HCT116 (cell line): ENCODE measurements around the gene COPB1. TPM values are rescaled to one million over a fixed set of nuclear protein-coding genes. Genes with fewer than 3 reads are reported as not detected.
A peak's percentile ranks its signal among the peaks of the same experiment; 100 is the strongest.

Experiments
- ATAC-seq: fragments of 200-7000 bp; cut with Tn5 transposase; 2 replicates; pipeline ENCODE4 v1.9.1; 2020; ENCODE audit warnings: mild to moderate bottlenecking, moderate library complexity
- BruUV-seq: library from RNA; stranded (reverse); fragments of 400-500 nt; replicated peaks from 2 replicates; lab custom pipeline; 2021; lab: Mats Ljungman, UMichigan
- CTCF ChIA-PET: fragments of 300-600 bp; sonication (Branson Sonifier 250); formaldehyde crosslinking; loops from one replicate; lab custom pipeline; 2021; ENCODE audit warnings: antibody characterized with exemption; lab: Charles Lee
- POLR2A ChIA-PET: fragments of 300-600, 350-600 bp; sonication (Branson Sonifier 250); formaldehyde crosslinking; loops from one replicate; lab custom pipeline; 2021; ENCODE audit warnings: antibody characterized with exemption; lab: Charles Lee
- RAD21 ChIA-PET, 2 experiments: fragments of 300-600 bp; sonication (Branson Sonifier 250); formaldehyde crosslinking; loops; one replicate each; lab custom pipeline; 2023; ENCODE audit warnings: low total read pairs in 2 of 2; ENCODE audit not compliant: uncharacterized antibody in 2 of 2, unreplicated experiment in 2 of 2, low non-redundant PET in 1 of 2; lab: Charles Lee
- DNase-seq: peaks from one replicate; pipeline ENCODE4 v3.0.0-alpha.2; 2010; ENCODE audit warnings: low read depth, low spot score
- H2AFZ ChIP-seq: fragments of 200-600 bp; shearing (Covaris generic), sonication (generic); 2 replicates; pipeline ENCODE4 v1.6.1; 2017; ENCODE audit warnings: low read depth, mixed run types, mixed read lengths, antibody characterized with exemption, low read length; ENCODE audit not compliant: poor library complexity, severe bottlenecking
- H3K27ac ChIP-seq: 2 replicates; pipeline ENCODE4 v1.5.1; 2012; ENCODE audit warnings: low read depth, low read length
- H3K27me3 ChIP-seq: fragments of 200-600 bp; sonication (generic); 2 replicates; pipeline ENCODE4 v1.6.1; 2016; ENCODE audit warnings: mixed run types, low read length, mixed read lengths; ENCODE audit not compliant: insufficient read depth
- H3K36me3 ChIP-seq, 2 experiments: fragments of 200-500 bp in 1 of 2; fragments of 200-600 bp in 1 of 2; sonication (Bioruptor generic) in 1 of 2; sonication (generic) in 1 of 2; 2 replicates each; pipeline versions ENCODE4 v1.5.1 to v1.6.1; 2014 to 2016; ENCODE audit warnings: low read length in 2 of 2, inconsistent platforms in 1 of 2, mixed read lengths in 1 of 2, mixed run types in 1 of 2; ENCODE audit not compliant: insufficient read depth in 2 of 2, control insufficient read depth in 1 of 2
- H3K4me1 ChIP-seq, 2 experiments: fragments of 200-600 bp in 1 of 2; sonication (generic) in 1 of 2; 2 replicates each; pipeline versions ENCODE4 v1.5.1 to v1.6.1; 2012 to 2017; ENCODE audit warnings: low read length in 2 of 2, inconsistent platforms in 1 of 2, mild to moderate bottlenecking in 1 of 2, mixed read lengths in 1 of 2, mixed run types in 1 of 2, moderate library complexity in 1 of 2; ENCODE audit not compliant: insufficient read depth in 2 of 2, control insufficient read depth in 1 of 2
- H3K4me2 ChIP-seq: fragments of 200-600 bp; sonication (generic); 2 replicates; pipeline ENCODE4 v1.6.1; 2017; ENCODE audit warnings: mixed run types, low read length, mixed read lengths
- H3K4me3 ChIP-seq, 2 experiments: fragments of 200-600 bp in 1 of 2; sonication (generic) in 1 of 2; replicated peaks in 1 of 2; 2 replicates each; pipeline ENCODE4 v1.5.1; 2011 to 2016; ENCODE audit warnings: low read length in 2 of 2, control low read depth in 1 of 2, low read depth in 1 of 2, mild to moderate bottlenecking in 1 of 2, mixed read lengths in 1 of 2, mixed run types in 1 of 2
- H3K79me2 ChIP-seq: fragments of 200-600 bp; sonication (generic); 2 replicates; pipeline ENCODE4 v1.6.1; 2017; ENCODE audit warnings: mild to moderate bottlenecking, mixed run types, low read length, moderate library complexity, mixed read lengths; ENCODE audit not compliant: insufficient read depth
- H3K9ac ChIP-seq: fragments of 200-600 bp; sonication (generic); 2 replicates; pipeline ENCODE4 v1.6.1; 2016; ENCODE audit warnings: low read length, mixed read lengths
- H3K9me2 ChIP-seq: fragments of 200-600 bp; sonication (generic), shearing (Covaris generic); 2 replicates; pipeline ENCODE4 v1.6.1; 2017; ENCODE audit warnings: mixed run types, mild to moderate bottlenecking, moderate library complexity; ENCODE audit not compliant: insufficient read depth
- H3K9me3 ChIP-seq, 2 experiments: fragments of 200-500 bp in 1 of 2; fragments of 200-600 bp in 1 of 2; sonication (Bioruptor generic) in 1 of 2; sonication (generic) in 1 of 2; 2 replicates each; pipeline ENCODE4 v1.6.1; 2014 to 2017; ENCODE audit warnings: low read length in 2 of 2, mixed read lengths in 2 of 2, inconsistent platforms in 1 of 2, low read depth in 1 of 2, mild to moderate bottlenecking in 1 of 2, mixed run types in 1 of 2, moderate library complexity in 1 of 2; ENCODE audit not compliant: control insufficient read depth in 1 of 2, insufficient read depth in 1 of 2
- H4K20me1 ChIP-seq: fragments of 200-600 bp; sonication (generic), shearing (Covaris generic); 2 replicates; pipeline ENCODE4 v1.6.1; 2017; ENCODE audit warnings: mixed run types, mild to moderate bottlenecking, moderate library complexity; ENCODE audit not compliant: insufficient read depth
- CBX3 ChIP-seq: IDR thresholded peaks from 2 replicates; pipeline ENCODE4 v1.6.1; 2012; ENCODE audit warnings: low read depth
- CEBPB ChIP-seq: IDR thresholded peaks from 2 replicates; pipeline ENCODE4 v1.6.1; 2012; ENCODE audit warnings: low read depth
- EGR1 ChIP-seq: IDR thresholded peaks from 2 replicates; pipeline ENCODE4 v1.6.1; 2012; ENCODE audit warnings: low read depth
- ELF1 ChIP-seq: IDR thresholded peaks from 2 replicates; pipeline ENCODE4 v1.6.1; 2012; ENCODE audit warnings: low read depth, borderline replicate concordance
- EZH2phosphoT487 ChIP-seq: fragments of 200-600 bp; IDR thresholded peaks from 2 replicates; pipeline ENCODE4 v1.6.1; 2018; ENCODE audit warnings: antibody characterized with exemption, borderline replicate concordance
- JUND ChIP-seq: IDR thresholded peaks from 2 replicates; pipeline ENCODE4 v1.6.1; 2012
- POLR2AphosphoS5 ChIP-seq: IDR thresholded peaks from 2 replicates; pipeline ENCODE4 v1.6.1; 2011; ENCODE audit warnings: mild to moderate bottlenecking, low read depth, low read length, moderate library complexity
- RAD21 ChIP-seq: IDR thresholded peaks from 2 replicates; pipeline ENCODE4 v1.6.1; 2012; ENCODE audit warnings: low read depth, mild to moderate bottlenecking
- REST ChIP-seq: IDR thresholded peaks from 2 replicates; pipeline ENCODE4 v1.6.1; 2012; ENCODE audit warnings: low read depth
- SP1 ChIP-seq: IDR thresholded peaks from 2 replicates; pipeline ENCODE4 v1.6.1; 2012; ENCODE audit warnings: low read depth
- SRF ChIP-seq: IDR thresholded peaks from 2 replicates; pipeline ENCODE4 v1.6.1; 2012; ENCODE audit warnings: low read depth
- TCF7L2 ChIP-seq: IDR thresholded peaks from 2 replicates; pipeline ENCODE4 v1.7.0; 2011; ENCODE audit warnings: borderline replicate concordance, inconsistent platforms; ENCODE audit not compliant: insufficient read depth, insufficient read length; ENCODE audit errors: extremely low read depth
- YY1 ChIP-seq: IDR thresholded peaks from 2 replicates; pipeline ENCODE4 v1.6.1; 2011; ENCODE audit warnings: low read length, low read depth, moderate library complexity, mild to moderate bottlenecking; ENCODE audit not compliant: insufficient replicate concordance; ENCODE audit errors: extremely low read depth
- ZFX ChIP-seq: fragments of 450-650 bp; IDR thresholded peaks from 2 replicates; pipeline ENCODE4 v1.6.1; 2017
- ZNF274 ChIP-seq: fragments of 200-500 bp; sonication (Bioruptor generic); IDR thresholded peaks from 2 replicates; pipeline ENCODE4 v1.6.1; 2014; ENCODE audit warnings: mild to moderate bottlenecking, low read depth, low read length, inconsistent platforms
- intact Hi-C: fragments of 100-400 bp; cut with micrococcal nuclease; formaldehyde crosslinking; loops from 2 replicates; pipeline ENCODE4 v1.10.0; 2022
- total RNA-seq: library from RNA; stranded (reverse); gene quantifications from one replicate; pipeline ENCODE4 v1.2.1, GENCODE V29; 2021; ENCODE audit not compliant: unreplicated experiment
- TF ChIP-seq, protein P1 (sequence below): IDR thresholded peaks from 2 replicates; pipeline ENCODE4 v1.6.1; 2011; ENCODE audit warnings: mild to moderate bottlenecking, low read length, moderate library complexity; ENCODE audit not compliant: insufficient replicate concordance; ENCODE audit errors: extremely low read depth

COPB1 gene
- total RNA-seq, 1 experiment from 2014 or later, result 95.5 TPM

DNA sequence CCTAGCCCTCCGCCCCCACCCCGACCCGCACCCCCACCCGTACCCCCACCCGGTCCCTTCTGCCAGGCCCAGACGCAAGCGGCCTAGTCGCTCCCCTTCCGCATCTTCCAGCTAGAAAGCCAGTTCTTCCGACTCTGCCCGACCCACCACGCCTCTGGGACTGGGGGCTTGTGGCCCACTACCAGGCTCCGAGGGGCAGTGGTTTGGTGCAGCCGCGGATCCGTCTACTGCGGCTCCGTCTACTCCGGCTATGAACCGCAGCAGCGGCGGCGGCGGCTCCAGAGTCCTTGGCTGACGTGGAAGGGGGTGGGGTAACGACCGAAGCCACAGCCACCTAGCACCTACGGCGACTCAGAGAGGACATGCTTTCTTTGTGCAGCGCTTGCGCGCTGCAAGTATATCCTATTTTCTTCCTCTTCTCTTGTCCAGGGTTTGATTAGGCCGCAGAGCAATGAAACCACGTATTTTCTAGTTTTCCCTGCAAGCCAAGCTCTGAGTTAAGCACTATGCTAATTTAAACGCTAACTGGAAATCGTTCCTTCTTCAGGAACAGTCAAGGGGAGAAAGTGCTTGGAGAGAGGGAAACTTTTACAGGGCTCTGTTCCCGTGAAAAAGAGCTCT lies at the start of gene COPB1 (continued):
- TF ChIP-seq POLR2AphosphoS5 (peak; percentile 98), ZNF274 (no peak), ELF1 (peak; percentile 41; the same call in 1 of the 2 replicates), CEBPB (no peak), JUND (0 out of 2 replicates have a peak, but pooled peaks have one; percentile 25), EGR1 (no peak), YY1 (peak; percentile 34)

- DNase-seq (no peak), ATAC-seq (no peak)
- Histone ChIP-seq H3K4me1 (no peaks in the 10 kb centered on the region), H2AFZ (no peak overlapping the region), H3K9me2 (no peaks in the 10 kb centered on the region), H3K79me2 (no peaks in the 10 kb centered on the region), H3K27me3 (no peaks in the 10 kb centered on the region), H3K9me3 (no peaks in the 10 kb centered on the region), H3K4me2 (no peak overlapping the region), H3K36me3 (no peaks in the 10 kb centered on the region), H3K4me3 (no peak overlapping the region), H4K20me1 (no peaks in the 10 kb centered on the region), H3K9ac (no peak overlapping the region), H3K27ac (no peak overlapping the region)
- intact Hi-C loops, result no loop called here
- TF ChIP-seq REST (no peak), SRF (no peak), CBX3 (no peak), RAD21 (no peak), TCF7L2 (no peak), EZH2phosphoT487 (no peak), ZFX (no peak), YY1 (no peak), SP1 (no peak)
- TF ChIP-seq, protein P1, sequence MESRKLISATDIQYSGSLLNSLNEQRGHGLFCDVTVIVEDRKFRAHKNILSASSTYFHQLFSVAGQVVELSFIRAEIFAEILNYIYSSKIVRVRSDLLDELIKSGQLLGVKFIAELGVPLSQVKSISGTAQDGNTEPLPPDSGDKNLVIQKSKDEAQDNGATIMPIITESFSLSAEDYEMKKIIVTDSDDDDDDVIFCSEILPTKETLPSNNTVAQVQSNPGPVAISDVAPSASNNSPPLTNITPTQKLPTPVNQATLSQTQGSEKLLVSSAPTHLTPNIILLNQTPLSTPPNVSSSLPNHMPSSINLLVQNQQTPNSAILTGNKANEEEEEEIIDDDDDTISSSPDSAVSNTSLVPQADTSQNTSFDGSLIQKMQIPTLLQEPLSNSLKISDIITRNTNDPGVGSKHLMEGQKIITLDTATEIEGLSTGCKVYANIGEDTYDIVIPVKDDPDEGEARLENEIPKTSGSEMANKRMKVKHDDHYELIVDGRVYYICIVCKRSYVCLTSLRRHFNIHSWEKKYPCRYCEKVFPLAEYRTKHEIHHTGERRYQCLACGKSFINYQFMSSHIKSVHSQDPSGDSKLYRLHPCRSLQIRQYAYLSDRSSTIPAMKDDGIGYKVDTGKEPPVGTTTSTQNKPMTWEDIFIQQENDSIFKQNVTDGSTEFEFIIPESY, result no peak
- ChIA-PET RAD21 (no interaction called here), CTCF (no interaction called here), POLR2A (no interaction called here)
- BruUV-seq, result no TSS peak
Measured at GRCh38 chr11:14547440-14547839, 47.8 kb upstream of the COPB1 start.
